NCI-H2196 treated with DMSO at 0.1 percent for 48 hours (cell line): ENCODE results near the gene TSEN2.

Experiments used
- DNase-seq: peaks from one replicate; lab custom pipeline; 2025; ENCODE audit not compliant: unreplicated experiment; lab: John Stamatoyannopoulos, UW

Gene TSEN2

GRCh38 chr3:12582730-12583129 lies 98.5 kb downstream of the TSEN2 start:
- DNase-seq = no peak
